ENCODE measurements around the gene EIF5B. TPM values are rescaled to one million over a fixed set of nuclear protein-coding genes. Genes with fewer than 3 reads are reported as not detected.

The EIF5B gene
- total RNA-seq, 1 experiment from 2014 or later = 78.7 TPM

DNA sequence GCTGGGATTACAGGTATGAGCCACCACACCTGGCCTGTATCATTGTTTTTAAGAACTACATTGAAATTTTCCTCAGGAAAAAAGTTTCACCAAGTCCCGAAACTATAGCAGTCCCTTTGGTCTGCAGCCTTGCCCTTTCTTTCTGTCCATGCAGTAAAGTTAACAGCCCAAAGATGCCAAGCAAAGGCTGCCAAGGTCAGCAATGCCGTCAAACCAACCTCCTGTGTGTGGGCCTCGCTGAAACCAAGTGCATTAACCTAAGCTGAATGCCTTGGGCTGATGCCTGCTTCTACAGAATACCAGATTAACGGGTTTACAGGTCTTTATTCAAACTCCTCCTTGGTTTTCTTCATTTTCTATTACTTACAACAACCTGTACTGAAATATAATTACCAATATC lies 73.1 kb downstream of the EIF5B start:
- TF ChIP-seq, protein P1, sequence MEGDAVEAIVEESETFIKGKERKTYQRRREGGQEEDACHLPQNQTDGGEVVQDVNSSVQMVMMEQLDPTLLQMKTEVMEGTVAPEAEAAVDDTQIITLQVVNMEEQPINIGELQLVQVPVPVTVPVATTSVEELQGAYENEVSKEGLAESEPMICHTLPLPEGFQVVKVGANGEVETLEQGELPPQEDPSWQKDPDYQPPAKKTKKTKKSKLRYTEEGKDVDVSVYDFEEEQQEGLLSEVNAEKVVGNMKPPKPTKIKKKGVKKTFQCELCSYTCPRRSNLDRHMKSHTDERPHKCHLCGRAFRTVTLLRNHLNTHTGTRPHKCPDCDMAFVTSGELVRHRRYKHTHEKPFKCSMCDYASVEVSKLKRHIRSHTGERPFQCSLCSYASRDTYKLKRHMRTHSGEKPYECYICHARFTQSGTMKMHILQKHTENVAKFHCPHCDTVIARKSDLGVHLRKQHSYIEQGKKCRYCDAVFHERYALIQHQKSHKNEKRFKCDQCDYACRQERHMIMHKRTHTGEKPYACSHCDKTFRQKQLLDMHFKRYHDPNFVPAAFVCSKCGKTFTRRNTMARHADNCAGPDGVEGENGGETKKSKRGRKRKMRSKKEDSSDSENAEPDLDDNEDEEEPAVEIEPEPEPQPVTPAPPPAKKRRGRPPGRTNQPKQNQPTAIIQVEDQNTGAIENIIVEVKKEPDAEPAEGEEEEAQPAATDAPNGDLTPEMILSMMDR (conservative IDR thresholded peaks at IDR 0.05; ENCODE audit: low read depth, low read length) = no peak
- TF ChIP-seq EZH2 (IDR thresholded peaks at IDR 0.05; ENCODE audit: borderline replicate concordance, low read depth, low read length, poor library complexity, severe bottlenecking) = no peak
- ChIA-PET POLR2A (ENCODE audit: low non-redundant PET) (no interaction called here), CTCF (no interaction called here)
- Histone ChIP-seq H3K4me3 (ENCODE audit: low read depth, low read length, poor library complexity, severe bottlenecking) (no peak overlapping the region), H3K36me3 (ENCODE audit: insufficient read depth, low read length, poor library complexity, severe bottlenecking) (peaks cover 31% of the 10 kb centered on the region), H3K27me3 (replicated peaks; ENCODE audit: insufficient read depth, low read depth, low read length, poor library complexity) (no peaks in the 10 kb centered on the region), H3K4me1 (ENCODE audit: insufficient read depth, low read length, poor library complexity, severe bottlenecking) (no peaks in the 10 kb centered on the region), H3K27ac (ENCODE audit: low read depth, low read length, poor library complexity, severe bottlenecking) (no peak overlapping the region), H3K9me3 (ENCODE audit: low read depth, low read length, poor library complexity, severe bottlenecking) (no peaks in the 10 kb centered on the region)
- intact Hi-C loops (cut with micrococcal nuclease; ENCODE audit: unreplicated experiment) = no loop called here
- no peak for DNase-seq (ENCODE audit: low spot score)
- no TSS peak for BruUV-seq (replicated peaks)

DNA sequence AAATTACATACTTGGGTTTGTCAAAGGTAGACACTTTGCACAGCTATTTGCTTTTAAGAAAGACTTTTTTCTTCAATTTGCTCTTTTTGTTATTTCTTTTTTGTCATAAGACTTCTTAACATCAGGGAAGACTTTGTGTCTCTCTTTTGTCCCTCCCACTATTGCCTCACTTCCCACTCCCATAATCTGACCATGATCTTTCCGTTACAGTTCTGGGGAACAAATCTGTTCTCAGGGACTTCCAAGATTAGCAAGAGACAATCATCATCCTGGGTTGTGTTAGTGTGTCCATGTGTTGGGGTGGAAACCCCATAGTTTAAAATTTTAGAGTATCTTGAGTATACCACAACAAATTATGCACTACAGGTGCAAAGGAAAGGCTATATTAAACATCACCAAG lies 77.4 kb downstream of the EIF5B start:
- Histone ChIP-seq H3K27me3 (replicated peaks; ENCODE audit: insufficient read depth, low read depth, low read length, poor library complexity) (no peaks in the 10 kb centered on the region), H3K36me3 (ENCODE audit: insufficient read depth, low read length, poor library complexity, severe bottlenecking) (peaks cover 35% of the 10 kb centered on the region), H3K27ac (ENCODE audit: low read depth, low read length, poor library complexity, severe bottlenecking) (no peak overlapping the region), H3K4me3 (ENCODE audit: low read depth, low read length, poor library complexity, severe bottlenecking) (no peak overlapping the region), H3K9me3 (ENCODE audit: low read depth, low read length, poor library complexity, severe bottlenecking) (no peaks in the 10 kb centered on the region), H3K4me1 (ENCODE audit: insufficient read depth, low read length, poor library complexity, severe bottlenecking) (no peaks in the 10 kb centered on the region)
- no peak for TF ChIP-seq EZH2 (IDR thresholded peaks at IDR 0.05; ENCODE audit: borderline replicate concordance, low read depth, low read length, poor library complexity, severe bottlenecking)
- TF ChIP-seq, protein P1 (conservative IDR thresholded peaks at IDR 0.05; ENCODE audit: low read depth, low read length) = no peak
- ChIA-PET POLR2A (ENCODE audit: low non-redundant PET) (no interaction called here), CTCF (no interaction called here)
- BruUV-seq (replicated peaks) = no TSS peak
- intact Hi-C loops (cut with micrococcal nuclease; ENCODE audit: unreplicated experiment) = no loop called here
- DNase-seq (ENCODE audit: low spot score) = no peak

- BruUV-seq (replicated peaks) = no TSS peak
- ChIA-PET CTCF (no interaction called here), POLR2A (ENCODE audit: low non-redundant PET) (no interaction called here)
- intact Hi-C loops (cut with micrococcal nuclease; ENCODE audit: unreplicated experiment) = no loop called here
- H3K27ac ChIP-seq (ENCODE audit: low read depth, low read length, poor library complexity, severe bottlenecking) = no peak overlapping the region
- H3K4me1 ChIP-seq (ENCODE audit: insufficient read depth, low read length, poor library complexity, severe bottlenecking) = no peaks in the 10 kb centered on the region
- no peaks in the 10 kb centered on the region for H3K9me3 ChIP-seq (ENCODE audit: low read depth, low read length, poor library complexity, severe bottlenecking)
- no peaks in the 10 kb centered on the region for H3K27me3 ChIP-seq (replicated peaks; ENCODE audit: insufficient read depth, low read depth, low read length, poor library complexity)
- no peak overlapping the region for H3K4me3 ChIP-seq (ENCODE audit: low read depth, low read length, poor library complexity, severe bottlenecking)
- peaks cover 34% of the 10 kb centered on the region for H3K36me3 ChIP-seq (ENCODE audit: insufficient read depth, low read length, poor library complexity, severe bottlenecking)
- TF ChIP-seq, protein P1 (conservative IDR thresholded peaks at IDR 0.05; ENCODE audit: low read depth, low read length) = no peak
- TF ChIP-seq EZH2 (IDR thresholded peaks at IDR 0.05; ENCODE audit: borderline replicate concordance, low read depth, low read length, poor library complexity, severe bottlenecking) = no peak
- no peak for DNase-seq (ENCODE audit: low spot score)
Measured at GRCh38 chr2:99417396-99417795, 80.2 kb downstream of the EIF5B start.
